Limb (tissue), 2 donors: Measurements from ENCODE around the gene KERA.

ENCODE experiments used
- DNase-seq, 2 donors: peaks; one replicate each; pipeline ENCODE4 v3.0.0-alpha.2; 2016; ENCODE audit errors: extremely low spot score in 2 of 2

Gene KERA

DNA sequence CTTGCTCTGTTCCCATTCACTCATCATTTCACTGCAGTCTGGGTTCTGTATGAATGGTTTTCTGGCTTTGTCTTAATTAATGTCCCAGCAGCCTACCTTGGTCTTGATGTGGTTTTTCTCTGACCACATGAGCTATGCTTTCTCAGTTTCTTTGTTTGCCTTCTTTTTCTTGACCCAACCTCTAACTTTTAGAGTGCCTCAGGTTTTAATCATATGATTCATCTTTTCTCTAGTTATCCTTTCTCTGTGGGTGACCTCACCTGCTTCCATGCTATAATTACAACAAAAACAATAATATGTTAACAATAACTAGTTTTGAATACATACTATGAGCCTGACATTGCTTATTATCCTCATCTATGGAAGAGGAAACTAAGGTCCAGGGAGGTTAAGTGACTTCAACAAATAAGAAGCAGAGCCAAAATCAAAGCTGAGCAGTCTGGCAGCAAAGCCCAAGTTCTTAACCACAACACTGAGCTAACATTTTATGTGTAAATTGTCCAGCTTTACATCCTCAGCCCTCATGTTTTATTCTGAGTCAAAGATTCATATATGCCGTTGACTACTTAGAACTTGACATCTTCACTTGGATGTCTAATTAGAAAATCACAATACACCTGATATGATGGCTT lies 48.4 kb downstream of the KERA start:
- DNase-seq = no peak

DNA sequence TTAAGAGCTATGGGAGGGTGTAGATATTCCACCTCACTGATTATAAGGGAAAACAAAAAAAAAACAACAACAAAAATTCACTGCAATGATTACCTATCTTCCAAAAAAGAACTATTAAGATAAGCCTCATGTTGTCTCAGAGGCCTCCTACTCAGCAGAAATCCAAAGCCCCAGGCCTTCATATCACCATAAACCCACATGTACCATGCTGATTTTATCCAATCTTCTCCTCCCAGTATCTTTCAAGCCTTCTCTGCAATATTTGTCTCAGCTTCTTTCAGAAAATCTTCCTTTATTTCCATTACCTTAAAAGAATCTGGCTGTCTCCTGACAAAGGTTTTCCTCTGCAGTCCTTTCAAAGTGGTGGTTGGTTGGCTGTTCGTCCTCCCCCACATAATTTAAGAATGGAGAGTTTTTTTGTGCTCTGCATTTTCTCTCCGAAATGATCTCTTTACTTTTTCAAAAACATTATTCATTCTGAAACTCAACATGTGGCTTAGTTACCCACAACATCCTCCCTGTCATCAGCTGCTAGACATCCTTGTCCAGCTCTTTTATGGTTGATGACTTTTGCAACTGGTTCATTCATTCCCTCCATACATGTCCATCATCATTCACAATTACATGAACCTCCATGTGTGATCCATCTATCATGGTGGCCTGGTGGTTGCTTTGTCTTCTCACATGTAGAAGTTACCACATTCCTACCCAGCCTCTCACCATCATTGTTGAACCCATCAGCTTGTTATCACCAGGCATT lies 50.1 kb downstream of the KERA start:
- no peak for DNase-seq

DNA sequence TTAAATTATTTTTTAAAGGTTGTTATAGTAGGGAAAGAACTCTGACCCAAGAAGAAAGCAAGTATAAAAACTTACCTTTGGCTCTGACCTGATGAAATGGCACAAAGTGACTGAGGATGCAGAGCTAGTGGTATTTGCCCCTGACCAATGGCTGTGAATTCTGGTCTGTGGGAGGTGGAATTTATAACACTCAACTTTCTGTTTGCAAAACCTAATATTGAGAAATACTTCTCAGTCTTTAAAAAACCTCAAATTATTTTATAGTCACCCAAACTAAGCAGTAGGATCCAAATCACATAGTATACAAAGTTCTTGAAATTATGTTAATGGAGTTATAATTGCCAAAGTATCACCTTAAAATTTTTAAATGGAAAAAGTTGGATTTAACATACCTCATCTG lies 53.0 kb downstream of the KERA start, which contains the start of gene EPYC:
Gene EPYC, minus strand, starts transcription at position 101 of the 400 bp plus-strand sequence. CDS start 2,407 bp downstream, outside the sequence.
- DNase-seq = no peak

DNA sequence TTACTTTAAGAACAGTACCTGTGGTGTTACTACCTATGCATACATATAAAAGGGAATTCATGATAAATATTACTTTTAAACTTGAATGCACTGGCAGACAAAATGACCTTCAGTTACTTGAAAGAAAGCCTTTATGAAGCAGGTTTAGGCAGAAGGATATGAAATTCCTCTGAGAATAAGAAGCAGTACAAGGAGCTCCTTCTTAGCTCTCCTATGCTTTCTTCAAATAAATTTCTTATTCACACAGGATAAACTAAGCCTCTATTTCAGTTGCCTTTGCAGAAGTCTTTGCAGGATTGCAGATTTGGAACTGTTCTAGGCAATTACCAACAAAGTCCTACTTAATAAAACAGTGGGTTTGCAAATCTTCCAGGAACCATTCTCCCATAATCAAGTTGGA lies 54.1 kb downstream of the KERA start:
- no peak for DNase-seq

DNA sequence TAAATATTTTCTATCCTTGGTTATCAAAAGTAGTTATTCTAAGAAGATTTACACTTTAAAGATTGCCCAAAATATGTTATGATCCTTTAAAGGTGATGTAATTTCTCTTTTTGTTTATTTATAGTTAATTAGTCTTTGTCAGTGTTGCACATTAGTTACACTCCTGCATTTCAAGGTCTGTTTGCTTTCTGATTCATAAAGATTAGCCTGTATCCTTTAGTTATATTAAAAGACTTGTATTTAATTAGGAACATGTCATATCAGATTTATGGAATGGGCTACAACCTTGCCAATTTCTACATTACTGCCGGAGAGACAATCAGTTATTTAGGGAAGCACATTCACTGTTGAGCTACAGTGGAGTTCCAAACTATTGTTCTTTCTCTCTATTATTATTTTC lies 56.5 kb downstream of the KERA start:
- DNase-seq = no peak
